ENCODE measurements around the gene KDM5B.

DNA sequence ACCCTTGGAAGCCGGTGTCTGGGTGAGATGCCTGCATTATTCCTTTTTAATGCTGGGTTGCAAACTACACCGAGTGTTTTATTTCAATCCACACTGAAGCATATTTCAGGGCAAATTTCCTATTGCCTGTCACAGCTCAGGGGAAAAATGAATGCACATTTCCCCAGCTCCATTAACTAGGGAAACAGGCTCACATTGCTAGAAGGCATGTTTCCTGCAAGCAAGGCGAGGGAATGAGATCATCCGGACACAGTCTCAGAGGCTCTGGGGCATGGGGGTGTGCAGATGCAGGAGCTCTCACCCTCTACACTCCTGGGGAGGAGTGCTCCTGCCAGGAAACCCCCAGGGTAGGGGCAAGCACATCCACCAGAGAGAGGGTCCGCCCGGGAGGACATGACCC is 122.6 kb downstream of the KDM5B start:
- TF ChIP-seq, protein P1, sequence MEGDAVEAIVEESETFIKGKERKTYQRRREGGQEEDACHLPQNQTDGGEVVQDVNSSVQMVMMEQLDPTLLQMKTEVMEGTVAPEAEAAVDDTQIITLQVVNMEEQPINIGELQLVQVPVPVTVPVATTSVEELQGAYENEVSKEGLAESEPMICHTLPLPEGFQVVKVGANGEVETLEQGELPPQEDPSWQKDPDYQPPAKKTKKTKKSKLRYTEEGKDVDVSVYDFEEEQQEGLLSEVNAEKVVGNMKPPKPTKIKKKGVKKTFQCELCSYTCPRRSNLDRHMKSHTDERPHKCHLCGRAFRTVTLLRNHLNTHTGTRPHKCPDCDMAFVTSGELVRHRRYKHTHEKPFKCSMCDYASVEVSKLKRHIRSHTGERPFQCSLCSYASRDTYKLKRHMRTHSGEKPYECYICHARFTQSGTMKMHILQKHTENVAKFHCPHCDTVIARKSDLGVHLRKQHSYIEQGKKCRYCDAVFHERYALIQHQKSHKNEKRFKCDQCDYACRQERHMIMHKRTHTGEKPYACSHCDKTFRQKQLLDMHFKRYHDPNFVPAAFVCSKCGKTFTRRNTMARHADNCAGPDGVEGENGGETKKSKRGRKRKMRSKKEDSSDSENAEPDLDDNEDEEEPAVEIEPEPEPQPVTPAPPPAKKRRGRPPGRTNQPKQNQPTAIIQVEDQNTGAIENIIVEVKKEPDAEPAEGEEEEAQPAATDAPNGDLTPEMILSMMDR (IDR thresholded peaks at IDR 0.05): no peak
- no peak for TF ChIP-seq ZFX (IDR thresholded peaks at IDR 0.05; ENCODE audit: borderline replicate concordance)
